GM12878 (cell line): Measurements from ENCODE around the gene IL6R. TPM values are rescaled to one million over a fixed set of nuclear protein-coding genes. Genes with fewer than 3 reads are reported as not detected.

Experiments used
- ASH2L ChIP-seq: fragments of 300-600, 200-600 bp; sonication (generic); IDR thresholded peaks from 2 replicates; pipeline ENCODE4 v1.6.1; 2017; ENCODE audit warnings: low read depth, mild to moderate bottlenecking, borderline replicate concordance
- BMI1 ChIP-seq: fragments of 450-650 bp; IDR thresholded peaks from 2 replicates; pipeline ENCODE4 v1.6.1; 2016; ENCODE audit warnings: mild to moderate bottlenecking, moderate library complexity, borderline replicate concordance
- EZH2 ChIP-seq: IDR thresholded peaks from 2 replicates; pipeline ENCODE4 v1.6.1; 2012; ENCODE audit warnings: low read depth, mild to moderate bottlenecking, control low read depth, inconsistent platforms, low read length, borderline replicate concordance; ENCODE audit not compliant: control insufficient read depth
- GABPA ChIP-seq: IDR thresholded peaks from 2 replicates; pipeline ENCODE4 v1.6.1; 2014; ENCODE audit warnings: antibody characterized with exemption, low read depth, mild to moderate bottlenecking, inconsistent platforms
- RAD21 ChIP-seq: IDR thresholded peaks from 2 replicates; pipeline ENCODE4 v1.6.1; 2011; ENCODE audit warnings: mild to moderate bottlenecking, low read depth, low read length, moderate library complexity; ENCODE audit not compliant: insufficient read depth
- SIN3A ChIP-seq: IDR thresholded peaks from 2 replicates; pipeline ENCODE4 v1.6.1; 2012; ENCODE audit warnings: low read depth, low read length, improper control_type of control experiment
- SMC3 ChIP-seq: IDR thresholded peaks from 2 replicates; pipeline ENCODE4 v1.6.1; 2011; ENCODE audit warnings: low read length, improper control_type of control experiment, borderline replicate concordance
- TAF1 ChIP-seq: IDR thresholded peaks from 2 replicates; pipeline ENCODE4 v1.6.1; 2011; ENCODE audit warnings: mild to moderate bottlenecking, low read depth, low read length, borderline replicate concordance
- TCF12 ChIP-seq: IDR thresholded peaks from 2 replicates; pipeline ENCODE4 v1.6.1; 2011; ENCODE audit warnings: low read depth, mild to moderate bottlenecking, low read length
- YBX1 ChIP-seq: fragments of 450-650 bp; IDR thresholded peaks from 2 replicates; pipeline ENCODE4 v1.6.1; 2016; ENCODE audit warnings: antibody characterized with exemption
- polyA plus RNA-seq, 11 experiments: library from polyadenylated mRNA; depleted of rRNA in 4 of 11; unstranded in 6 of 11; stranded (reverse) in 5 of 11; fragments of >200 nt; fragmentation: Nextera tagmentation in 4 of 11; fragmentation: Illumina TruSeq in 1 of 11; extraction: Ambion mirVana in 4 of 11; extraction: Trizol in 1 of 11; gene quantifications; 1 replicate in 1 of 11; 2 replicates in 10 of 11; pipeline versions ENCODE4 v1.2.1 to v1.2.3, GENCODE V29; 2011 to 2016; ENCODE audit warnings: inconsistent platforms in 2 of 11, missing spikeins in 2 of 11, low read depth in 1 of 11
- total RNA-seq, 4 experiments: library from RNA; depleted of rRNA in 3 of 4; stranded (reverse); fragments of >200 nt in 3 of 4; fragmentation: Illumina TruSeq in 1 of 4; extraction: Trizol in 1 of 4; gene quantifications; 2 replicates each; pipeline versions ENCODE4 v1.2.1 to v1.2.3, GENCODE V29; 2013 to 2021
- TF ChIP-seq, protein P1 (sequence below): fragments of 450-650 bp; IDR thresholded peaks from 2 replicates; pipeline ENCODE4 v1.6.1; 2017; ENCODE audit warnings: mild to moderate bottlenecking
- TF ChIP-seq, protein P2 (sequence below): fragments of 450-650 bp; IDR thresholded peaks from 2 replicates; pipeline ENCODE4 v1.6.1; 2017; ENCODE audit warnings: mild to moderate bottlenecking, moderate library complexity
- TF ChIP-seq, protein P3 (sequence below): fragments of 150-350 bp; IDR thresholded peaks from 2 replicates; pipeline ENCODE4 v1.6.1; 2014; ENCODE audit warnings: mild to moderate bottlenecking, low read depth, low read length
- TF ChIP-seq, protein P4 (sequence below): IDR thresholded peaks from 2 replicates; pipeline ENCODE4 v1.6.1; 2011; ENCODE audit warnings: low read depth, mild to moderate bottlenecking, low read length, moderate library complexity, borderline replicate concordance; ENCODE audit errors: extremely low read depth
- TF ChIP-seq, protein P5 (sequence below): fragments of 450-650 bp; IDR thresholded peaks from 2 replicates; pipeline ENCODE4 v1.6.1; 2017; ENCODE audit warnings: low read depth, mild to moderate bottlenecking, moderate library complexity
- TF ChIP-seq, protein P6 (sequence below): IDR thresholded peaks from 2 replicates; pipeline ENCODE4 v1.6.1; 2012; ENCODE audit warnings: low read depth, low read length, improper control_type of control experiment

The IL6R gene
- total and polyA plus RNA-seq, 10 of the 15 experiments (the other 5 are each of a cell fraction or from before 2014, with no cell fraction given), result 1.9 to 43.4 (median 17.5) TPM

DNA sequence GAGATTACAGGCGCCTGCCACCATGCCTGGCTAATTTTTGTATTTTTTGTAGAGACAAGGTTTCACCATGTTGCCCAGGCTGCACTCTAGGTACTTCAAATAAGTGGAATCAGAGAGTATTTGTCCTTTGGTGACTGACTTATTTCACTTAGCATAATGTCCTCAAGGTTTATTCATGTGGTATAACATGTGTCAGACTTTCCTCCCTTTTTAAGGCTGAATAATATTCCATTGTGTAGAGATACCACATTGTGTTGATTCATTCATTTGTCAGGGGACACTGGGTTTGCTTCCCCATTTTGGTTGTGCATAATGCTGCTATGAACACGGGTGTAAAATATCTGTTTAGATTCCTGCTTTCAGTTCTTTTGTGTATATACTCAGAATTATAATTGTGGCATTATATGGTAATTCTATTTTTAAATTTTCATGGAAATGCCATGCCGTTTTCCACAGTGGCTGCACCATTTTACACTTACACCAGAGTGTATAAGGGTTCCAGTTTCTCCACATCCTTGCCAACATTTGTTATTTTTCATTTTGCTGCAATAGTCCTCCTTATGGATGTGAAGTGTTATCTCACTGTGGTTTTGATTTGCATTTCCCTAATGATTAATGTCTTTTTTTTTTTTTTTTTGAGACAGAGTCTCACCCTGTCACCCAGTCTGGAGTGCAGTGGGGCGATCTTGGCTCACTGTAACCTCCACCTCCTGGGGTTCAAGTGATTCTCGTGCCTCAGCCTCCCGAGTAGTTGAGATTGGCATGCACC lies 35.1 kb downstream of the IL6R start (continued):
- TF ChIP-seq, protein P1, sequence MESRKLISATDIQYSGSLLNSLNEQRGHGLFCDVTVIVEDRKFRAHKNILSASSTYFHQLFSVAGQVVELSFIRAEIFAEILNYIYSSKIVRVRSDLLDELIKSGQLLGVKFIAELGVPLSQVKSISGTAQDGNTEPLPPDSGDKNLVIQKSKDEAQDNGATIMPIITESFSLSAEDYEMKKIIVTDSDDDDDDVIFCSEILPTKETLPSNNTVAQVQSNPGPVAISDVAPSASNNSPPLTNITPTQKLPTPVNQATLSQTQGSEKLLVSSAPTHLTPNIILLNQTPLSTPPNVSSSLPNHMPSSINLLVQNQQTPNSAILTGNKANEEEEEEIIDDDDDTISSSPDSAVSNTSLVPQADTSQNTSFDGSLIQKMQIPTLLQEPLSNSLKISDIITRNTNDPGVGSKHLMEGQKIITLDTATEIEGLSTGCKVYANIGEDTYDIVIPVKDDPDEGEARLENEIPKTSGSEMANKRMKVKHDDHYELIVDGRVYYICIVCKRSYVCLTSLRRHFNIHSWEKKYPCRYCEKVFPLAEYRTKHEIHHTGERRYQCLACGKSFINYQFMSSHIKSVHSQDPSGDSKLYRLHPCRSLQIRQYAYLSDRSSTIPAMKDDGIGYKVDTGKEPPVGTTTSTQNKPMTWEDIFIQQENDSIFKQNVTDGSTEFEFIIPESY, result no peak
- TF ChIP-seq SIN3A, result no peak
- no peak for TF ChIP-seq GABPA
- TF ChIP-seq, protein P2, sequence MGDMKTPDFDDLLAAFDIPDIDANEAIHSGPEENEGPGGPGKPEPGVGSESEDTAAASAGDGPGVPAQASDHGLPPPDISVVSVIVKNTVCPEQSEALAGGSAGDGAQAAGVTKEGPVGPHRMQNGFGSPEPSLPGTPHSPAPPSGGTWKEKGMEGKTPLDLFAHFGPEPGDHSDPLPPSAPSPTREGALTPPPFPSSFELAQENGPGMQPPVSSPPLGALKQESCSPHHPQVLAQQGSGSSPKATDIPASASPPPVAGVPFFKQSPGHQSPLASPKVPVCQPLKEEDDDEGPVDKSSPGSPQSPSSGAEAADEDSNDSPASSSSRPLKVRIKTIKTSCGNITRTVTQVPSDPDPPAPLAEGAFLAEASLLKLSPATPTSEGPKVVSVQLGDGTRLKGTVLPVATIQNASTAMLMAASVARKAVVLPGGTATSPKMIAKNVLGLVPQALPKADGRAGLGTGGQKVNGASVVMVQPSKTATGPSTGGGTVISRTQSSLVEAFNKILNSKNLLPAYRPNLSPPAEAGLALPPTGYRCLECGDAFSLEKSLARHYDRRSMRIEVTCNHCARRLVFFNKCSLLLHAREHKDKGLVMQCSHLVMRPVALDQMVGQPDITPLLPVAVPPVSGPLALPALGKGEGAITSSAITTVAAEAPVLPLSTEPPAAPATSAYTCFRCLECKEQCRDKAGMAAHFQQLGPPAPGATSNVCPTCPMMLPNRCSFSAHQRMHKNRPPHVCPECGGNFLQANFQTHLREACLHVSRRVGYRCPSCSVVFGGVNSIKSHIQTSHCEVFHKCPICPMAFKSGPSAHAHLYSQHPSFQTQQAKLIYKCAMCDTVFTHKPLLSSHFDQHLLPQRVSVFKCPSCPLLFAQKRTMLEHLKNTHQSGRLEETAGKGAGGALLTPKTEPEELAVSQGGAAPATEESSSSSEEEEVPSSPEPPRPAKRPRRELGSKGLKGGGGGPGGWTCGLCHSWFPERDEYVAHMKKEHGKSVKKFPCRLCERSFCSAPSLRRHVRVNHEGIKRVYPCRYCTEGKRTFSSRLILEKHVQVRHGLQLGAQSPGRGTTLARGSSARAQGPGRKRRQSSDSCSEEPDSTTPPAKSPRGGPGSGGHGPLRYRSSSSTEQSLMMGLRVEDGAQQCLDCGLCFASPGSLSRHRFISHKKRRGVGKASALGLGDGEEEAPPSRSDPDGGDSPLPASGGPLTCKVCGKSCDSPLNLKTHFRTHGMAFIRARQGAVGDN, result no peak
- TF ChIP-seq YBX1, result no peak
- TF ChIP-seq TAF1, result no peak
- TF ChIP-seq, protein P3, sequence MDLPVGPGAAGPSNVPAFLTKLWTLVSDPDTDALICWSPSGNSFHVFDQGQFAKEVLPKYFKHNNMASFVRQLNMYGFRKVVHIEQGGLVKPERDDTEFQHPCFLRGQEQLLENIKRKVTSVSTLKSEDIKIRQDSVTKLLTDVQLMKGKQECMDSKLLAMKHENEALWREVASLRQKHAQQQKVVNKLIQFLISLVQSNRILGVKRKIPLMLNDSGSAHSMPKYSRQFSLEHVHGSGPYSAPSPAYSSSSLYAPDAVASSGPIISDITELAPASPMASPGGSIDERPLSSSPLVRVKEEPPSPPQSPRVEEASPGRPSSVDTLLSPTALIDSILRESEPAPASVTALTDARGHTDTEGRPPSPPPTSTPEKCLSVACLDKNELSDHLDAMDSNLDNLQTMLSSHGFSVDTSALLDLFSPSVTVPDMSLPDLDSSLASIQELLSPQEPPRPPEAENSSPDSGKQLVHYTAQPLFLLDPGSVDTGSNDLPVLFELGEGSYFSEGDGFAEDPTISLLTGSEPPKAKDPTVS, result no peak
- TF ChIP-seq ASH2L, result no peak
- TF ChIP-seq, protein P4, sequence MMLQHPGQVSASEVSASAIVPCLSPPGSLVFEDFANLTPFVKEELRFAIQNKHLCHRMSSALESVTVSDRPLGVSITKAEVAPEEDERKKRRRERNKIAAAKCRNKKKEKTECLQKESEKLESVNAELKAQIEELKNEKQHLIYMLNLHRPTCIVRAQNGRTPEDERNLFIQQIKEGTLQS, result no peak
- TF ChIP-seq TCF12, result no peak
- TF ChIP-seq RAD21, result no peak
- TF ChIP-seq, protein P5, sequence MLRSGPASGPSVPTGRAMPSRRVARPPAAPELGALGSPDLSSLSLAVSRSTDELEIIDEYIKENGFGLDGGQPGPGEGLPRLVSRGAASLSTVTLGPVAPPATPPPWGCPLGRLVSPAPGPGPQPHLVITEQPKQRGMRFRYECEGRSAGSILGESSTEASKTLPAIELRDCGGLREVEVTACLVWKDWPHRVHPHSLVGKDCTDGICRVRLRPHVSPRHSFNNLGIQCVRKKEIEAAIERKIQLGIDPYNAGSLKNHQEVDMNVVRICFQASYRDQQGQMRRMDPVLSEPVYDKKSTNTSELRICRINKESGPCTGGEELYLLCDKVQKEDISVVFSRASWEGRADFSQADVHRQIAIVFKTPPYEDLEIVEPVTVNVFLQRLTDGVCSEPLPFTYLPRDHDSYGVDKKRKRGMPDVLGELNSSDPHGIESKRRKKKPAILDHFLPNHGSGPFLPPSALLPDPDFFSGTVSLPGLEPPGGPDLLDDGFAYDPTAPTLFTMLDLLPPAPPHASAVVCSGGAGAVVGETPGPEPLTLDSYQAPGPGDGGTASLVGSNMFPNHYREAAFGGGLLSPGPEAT, result 0 out of 2 replicates have a peak, but pooled peaks have one; percentile 7
- no peak for TF ChIP-seq SMC3
- TF ChIP-seq EZH2, result no peak
- TF ChIP-seq BMI1, result no peak
- TF ChIP-seq, protein P6, sequence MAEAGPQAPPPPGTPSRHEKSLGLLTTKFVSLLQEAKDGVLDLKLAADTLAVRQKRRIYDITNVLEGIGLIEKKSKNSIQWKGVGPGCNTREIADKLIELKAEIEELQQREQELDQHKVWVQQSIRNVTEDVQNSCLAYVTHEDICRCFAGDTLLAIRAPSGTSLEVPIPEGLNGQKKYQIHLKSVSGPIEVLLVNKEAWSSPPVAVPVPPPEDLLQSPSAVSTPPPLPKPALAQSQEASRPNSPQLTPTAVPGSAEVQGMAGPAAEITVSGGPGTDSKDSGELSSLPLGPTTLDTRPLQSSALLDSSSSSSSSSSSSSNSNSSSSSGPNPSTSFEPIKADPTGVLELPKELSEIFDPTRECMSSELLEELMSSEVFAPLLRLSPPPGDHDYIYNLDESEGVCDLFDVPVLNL, result no peak
